ENCODE results near the gene RBMY1A1.
"Not testable (repeated sequence)": the region's sequence is repeated elsewhere in the genome, so short reads cannot be mapped to it uniquely, and the experiment has no call there.

- not testable (repeated sequence) for TF ChIP-seq BRCA1 (IDR thresholded peaks at IDR 0.05; ENCODE audit: low read depth, low read length); RFX5 (IDR thresholded peaks at IDR 0.05; ENCODE audit: low read depth, low read length); CTCF (IDR thresholded peaks at IDR 0.05 in 2 of 3, conservative IDR thresholded peaks at IDR 0.05 in 1 of 3; ENCODE audit: control insufficient read depth in 2 of 3, extremely low read depth in 1 of 3, insufficient read depth in 1 of 3, low read depth in 3 of 3, low read length in 3 of 3); POLR2A (IDR thresholded peaks at IDR 0.05; ENCODE audit: low read depth, low read length); TARDBP (IDR thresholded peaks at IDR 0.05; ENCODE audit: borderline replicate concordance); PAX5 (IDR thresholded peaks at IDR 0.05; ENCODE audit: borderline replicate concordance, low read depth, low read length); ZNF384 (IDR thresholded peaks at IDR 0.05; ENCODE audit: borderline replicate concordance, low read depth, low read length); FOS (IDR thresholded peaks at IDR 0.05; ENCODE audit: borderline replicate concordance, extremely low read depth, insufficient read length)
- TF ChIP-seq, protein P1, sequence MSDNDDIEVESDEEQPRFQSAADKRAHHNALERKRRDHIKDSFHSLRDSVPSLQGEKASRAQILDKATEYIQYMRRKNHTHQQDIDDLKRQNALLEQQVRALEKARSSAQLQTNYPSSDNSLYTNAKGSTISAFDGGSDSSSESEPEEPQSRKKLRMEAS (IDR thresholded peaks at IDR 0.05; ENCODE audit: low read depth, low read length), result not testable (repeated sequence)
Observed at GRCh38 chrY:21511038-21511437, 23.6 kb upstream of the RBMY1A1 start, which contains the start of gene RBMY1B.

Data from GM12878 (cell line).